Transverse colon (tissue), 4 donors: ENCODE data around the gene RDH16. TPM values are rescaled to one million over a fixed set of nuclear protein-coding genes. Genes with fewer than 3 reads are reported as not detected.

Experiments used
- DNase-seq: peaks from one replicate; pipeline ENCODE4 v3.0.0-alpha.2; 2019
- H3K27ac ChIP-seq, 4 donors: fragments of 200-600 bp; sonication (generic); 2 replicates each; pipeline ENCODE4 v1.5.1; 2016 to 2018; ENCODE audit warnings: inconsistent platforms in 4 of 4
- H3K27me3 ChIP-seq: fragments of 200-600 bp; sonication (generic); 2 replicates; pipeline ENCODE4 v1.5.1; 2017; ENCODE audit warnings: inconsistent platforms
- H3K36me3 ChIP-seq, 4 donors: fragments of 200-600 bp; sonication (generic); 2 replicates each; pipeline ENCODE4 v1.5.1; 2017 to 2019; ENCODE audit warnings: inconsistent platforms in 4 of 4
- H3K4me1 ChIP-seq, 4 donors: fragments of 200-600 bp; sonication (generic); 2 replicates each; pipeline ENCODE4 v1.5.1; 2017 to 2020; ENCODE audit warnings: inconsistent platforms in 4 of 4
- H3K4me3 ChIP-seq, 4 donors: fragments of 200-600 bp; sonication (generic); 1 replicate in 1 of 4; 2 replicates in 3 of 4; pipeline versions ENCODE4 v1.5.1 to v1.6.1; 2017 to 2019; ENCODE audit warnings: inconsistent platforms in 4 of 4
- H3K9me3 ChIP-seq, 2 donors: fragments of 200-600 bp; sonication (generic); 2 replicates each; pipeline ENCODE4 v1.5.1; 2017 to 2019; ENCODE audit warnings: inconsistent platforms in 2 of 2
- CTCF ChIP-seq, 5 experiments: fragments of 200-600 bp in 3 of 5; fragments of 450-650 bp in 2 of 5; sonication (generic) in 3 of 5; IDR thresholded peaks; 1 replicate in 2 of 5; 2 replicates in 3 of 5; pipeline ENCODE4 v1.5.1; 2016 to 2017; ENCODE audit warnings: antibody characterized with exemption in 5 of 5, inconsistent platforms in 3 of 5, mild to moderate bottlenecking in 2 of 5, moderate library complexity in 1 of 5
- EP300 ChIP-seq: sonication (generic); formaldehyde crosslinking; IDR thresholded peaks from one replicate; pipeline ENCODE4 v1.6.1; 2017; ENCODE audit warnings: antibody characterized with exemption, low read depth
- POLR2A ChIP-seq: fragments of 450-650 bp; IDR thresholded peaks from one replicate; pipeline ENCODE4 v1.6.1; 2016; ENCODE audit warnings: antibody characterized with exemption, mild to moderate bottlenecking, moderate library complexity
- POLR2AphosphoS5 ChIP-seq, 3 donors: sonication (generic); formaldehyde crosslinking; IDR thresholded peaks; one replicate each; pipeline ENCODE4 v1.6.1; 2016; ENCODE audit warnings: antibody characterized with exemption in 3 of 3
- WGBS, 2 donors: methylation state at CpG; one replicate each; pipeline ENCODE4 v1.1.5; 2018; ENCODE audit warnings: low coverage in 1 of 2; 5-methylcytosine and 5-hydroxymethylcytosine counted together
- in situ Hi-C, 4 donors: fragments of 200-750 bp; cut with MboI; loops; one replicate each; pipeline versions ENCODE4 v1.15.0 to v1.15.1; 2017; ENCODE audit warnings: low sequenced_read_pairs in 3 of 4, low pct_ligation_motif_present in 1 of 4, low pct_unique_long_range_greater_than_20kb in 1 of 4
- intact Hi-C: fragments of 100-400 bp; cut with DNase I; formaldehyde crosslinking; loops from one replicate; pipeline ENCODE4 v1.15.1; 2023; ENCODE audit warnings: low total_unique reads
- total RNA-seq, 4 donors: library from RNA; depleted of rRNA; stranded (reverse); fragments of >200 nt; gene quantifications; one replicate each; pipeline ENCODE4 v1.1.0, GENCODE V29; 2016

The RDH16 gene
- total RNA-seq, 4 donors from 2014 or later: 0.48 to 0.55 TPM; not detected in 2

GRCh38 chr12:56951582-56952339, 5.6 kb downstream of the RDH16 start:
- no peak overlapping the region for H3K4me3 ChIP-seq

GRCh38 chr12:56948881-56949280, 8.5 kb downstream of the RDH16 start:
- in situ Hi-C loops (no loop called here), intact Hi-C loops (no loop called here)
- no peak for DNase-seq
- H3K4me1 ChIP-seq: no peaks in the 10 kb centered on the region
- H3K9me3 ChIP-seq: no peaks in the 10 kb centered on the region
- H3K27me3 ChIP-seq: no peaks in the 10 kb centered on the region
- no peak overlapping the region for H3K4me3 ChIP-seq
- H3K27ac ChIP-seq: no peak overlapping the region
- TF ChIP-seq CTCF (IDR thresholded peaks at IDR 0.05) (no peak), POLR2A (no peak), POLR2AphosphoS5 (IDR thresholded peaks at IDR 0.05) (no peak), EP300 (no peak)
- WGBS, 2 donors: 90 to 100% methylated on average over 1 to 2 of the region's 2 CpGs
- H3K36me3 ChIP-seq: no peaks in the 10 kb centered on the region

More at GRCh38 chr12:56951582-56952339, 5.6 kb downstream of the RDH16 start:
- no peaks in the 10 kb centered on the region for H3K4me1 ChIP-seq
- intact Hi-C loops: no loop called here
- H3K27me3 ChIP-seq: no peaks in the 10 kb centered on the region
- TF ChIP-seq EP300 (no peak), POLR2AphosphoS5 (IDR thresholded peaks at IDR 0.05) (no peak), POLR2A (no peak), CTCF (IDR thresholded peaks at IDR 0.05) (no peak)
- H3K27ac ChIP-seq: no peak overlapping the region
- DNase-seq: no peak
- no peaks in the 10 kb centered on the region for H3K9me3 ChIP-seq
- in situ Hi-C loops: no loop called here
- no peaks in the 10 kb centered on the region for H3K36me3 ChIP-seq
- WGBS, 2 donors: 88 to 90% methylated on average over 2 to 11 of the region's 11 CpGs

GRCh38 chr12:56948457-56948777, 9.0 kb downstream of the RDH16 start:
- intact Hi-C loops (no loop called here), in situ Hi-C loops (no loop called here)
- no peak for DNase-seq
- H3K4me3 ChIP-seq: no peak overlapping the region
- H3K9me3 ChIP-seq: no peaks in the 10 kb centered on the region
- H3K27me3 ChIP-seq: no peaks in the 10 kb centered on the region
- no peaks in the 10 kb centered on the region for H3K36me3 ChIP-seq
- H3K4me1 ChIP-seq: no peaks in the 10 kb centered on the region
- TF ChIP-seq CTCF (IDR thresholded peaks at IDR 0.05): no peak
- TF ChIP-seq POLR2AphosphoS5 (IDR thresholded peaks at IDR 0.05): no peak
- no peak for TF ChIP-seq EP300
- TF ChIP-seq POLR2A: no peak
- H3K27ac ChIP-seq: no peak overlapping the region

GRCh38 chr12:56947633-56948456, 9.6 kb downstream of the RDH16 start:
- in situ Hi-C loops: no loop called here
- WGBS, 2 donors: 85 to 93% methylated on average over 1 to 6 of the region's 6 CpGs
- intact Hi-C loops: no loop called here
- H3K36me3 ChIP-seq: no peaks in the 10 kb centered on the region
- H3K27ac ChIP-seq: no peak overlapping the region
- H3K4me1 ChIP-seq: no peaks in the 10 kb centered on the region
- DNase-seq: no peak
- H3K27me3 ChIP-seq: no peaks in the 10 kb centered on the region
- TF ChIP-seq EP300: no peak
- no peak for TF ChIP-seq CTCF (IDR thresholded peaks at IDR 0.05)
- TF ChIP-seq POLR2A: no peak
- no peak for TF ChIP-seq POLR2AphosphoS5 (IDR thresholded peaks at IDR 0.05)
- H3K4me3 ChIP-seq: no peak overlapping the region
- H3K9me3 ChIP-seq: no peaks in the 10 kb centered on the region
